ENCODE measurements around the gene ENG.

GRCh38 chr9:127866535-127866934 lies 12.1 kb upstream of the ENG start:
- TF ChIP-seq CTCF (conservative IDR thresholded peaks at IDR 0.05; ENCODE audit: low read depth, low read length): no peak
- no peak for TF ChIP-seq EZH2 (IDR thresholded peaks at IDR 0.05; ENCODE audit: borderline replicate concordance, low read depth, low read length, poor library complexity, severe bottlenecking)

Measured in A673 (cell line).